Retinal pigment epithelial cell (primary cell): ENCODE measurements around the gene UTP15.

Source experiments
- DNase-seq: peaks from one replicate; pipeline ENCODE4 v3.0.0-alpha.2; 2010; ENCODE audit warnings: low read depth
- H3K4me3 ChIP-seq: 2 replicates; pipeline ENCODE4 v1.5.1; 2011; ENCODE audit warnings: mild to moderate bottlenecking, low read length, control low read depth, moderate library complexity
- CTCF ChIP-seq: conservative IDR thresholded peaks from 2 replicates; pipeline ENCODE4 v1.5.1; 2011; ENCODE audit warnings: low read depth, low read length, control low read depth, inconsistent platforms

UTP15 gene

GRCh38 chr5:73565139-73565968 lies at the start of gene UTP15, which contains the start of gene ANKRA2:
Gene UTP15 (plus strand): TSS chr5:73565743. CDS start chr5:73567345, 1,602 bp downstream.
Gene ANKRA2 (minus strand): TSS chr5:73565639. CDS start chr5:73562881, 2,758 bp downstream.
- DNase-seq = peak; percentile 93
- peak within 1 kb of the TSS; percentile 85 for H3K4me3 ChIP-seq

GRCh38 chr5:73519531-73520283 lies 45.8 kb upstream of the UTP15 start:
- DNase-seq = no peak
- no peak overlapping the region for H3K4me3 ChIP-seq
- peak; percentile 89 for TF ChIP-seq CTCF

More at GRCh38 chr5:73565139-73565968, at the start of gene UTP15, which contains the start of gene ANKRA2:
- TF ChIP-seq CTCF = no peak

GRCh38 chr5:73522989-73523388 lies 42.6 kb upstream of the UTP15 start:
- no peak for DNase-seq
- no peak overlapping the region for H3K4me3 ChIP-seq
- no peak for TF ChIP-seq CTCF

GRCh38 chr5:73523861-73524260 lies 41.7 kb upstream of the UTP15 start:
- DNase-seq = no peak
- no peak overlapping the region for H3K4me3 ChIP-seq
- TF ChIP-seq CTCF = no peak

- DNase-seq = no peak
- H3K4me3 ChIP-seq = no peak overlapping the region
- no peak for TF ChIP-seq CTCF
Observed at GRCh38 chr5:73525606-73526203, 39.8 kb upstream of the UTP15 start.

GRCh38 chr5:73528248-73528647 lies 37.3 kb upstream of the UTP15 start:
- no peak overlapping the region for H3K4me3 ChIP-seq
- no peak for DNase-seq

More at GRCh38 chr5:73528248-73528647, 37.3 kb upstream of the UTP15 start:
- TF ChIP-seq CTCF = no peak
